UCSD-AML1 (cell line): ENCODE data around the gene IL6R.
"Not testable (repeated sequence)": the region's sequence is repeated elsewhere in the genome, so short reads cannot be mapped to it uniquely, and the experiment has no call there.

ENCODE experiments used
- DNase-seq: peaks from one replicate; lab custom pipeline; 2025; ENCODE audit not compliant: unreplicated experiment; lab: John Stamatoyannopoulos, UW

IL6R gene

GRCh38 chr1:154478639-154479038 is 73.5 kb downstream of the IL6R start:
- peak; percentile 33 for DNase-seq

- peak; percentile 59 for DNase-seq
Observed at GRCh38 chr1:154479764-154480421, 74.8 kb downstream of the IL6R start.

- DNase-seq, result no peak
Observed at GRCh38 chr1:154481053-154481452, 75.9 kb downstream of the IL6R start.

- DNase-seq, result no peak
Observed at GRCh38 chr1:154483941-154484803, 79.0 kb downstream of the IL6R start.

- peak; percentile 75 for DNase-seq
Observed at GRCh38 chr1:154485106-154485505, 80.0 kb downstream of the IL6R start.

- DNase-seq, result no peak
Observed at GRCh38 chr1:154485910-154486496, 80.9 kb downstream of the IL6R start.

- DNase-seq, result not testable (repeated sequence)
Observed at GRCh38 chr1:154486756-154487155, 81.6 kb downstream of the IL6R start.

- DNase-seq, result no peak
Observed at GRCh38 chr1:154488922-154489321, 83.8 kb downstream of the IL6R start.

- no peak for DNase-seq
Observed at GRCh38 chr1:154489695-154490274, 84.6 kb downstream of the IL6R start.

GRCh38 chr1:154490317-154490716 is 85.2 kb downstream of the IL6R start:
- no peak for DNase-seq

GRCh38 chr1:154492115-154492514 is 87.0 kb downstream of the IL6R start:
- DNase-seq, result no peak

GRCh38 chr1:154493276-154493675 is 88.1 kb downstream of the IL6R start:
- peak; percentile 59 for DNase-seq

GRCh38 chr1:154495496-154496273 is 90.5 kb downstream of the IL6R start:
- DNase-seq, result no peak

- no peak for DNase-seq
Observed at GRCh38 chr1:154496383-154496782, 91.2 kb downstream of the IL6R start.

GRCh38 chr1:154497026-154497806 is 92.1 kb downstream of the IL6R start:
- DNase-seq, result peak; percentile 71

GRCh38 chr1:154499446-154499845 is 94.3 kb downstream of the IL6R start:
- no peak for DNase-seq

GRCh38 chr1:154500533-154500932 is 95.4 kb downstream of the IL6R start:
- no peak for DNase-seq

GRCh38 chr1:154501423-154502065 is 96.4 kb downstream of the IL6R start:
- no peak for DNase-seq

- DNase-seq, result no peak
Observed at GRCh38 chr1:154502066-154502743, 97.1 kb downstream of the IL6R start, which contains the start of the genes SHE and TDRD10. SHE (minus strand) TSS chr1:154502412; CDS start chr1:154502026, 386 bp downstream. TDRD10 (plus strand) TSS chr1:154502219; CDS start chr1:154506904, 4,685 bp downstream.
